Measurements from ENCODE around the gene IFNGR1. TPM values are rescaled to one million over a fixed set of nuclear protein-coding genes. Genes with fewer than 3 reads are reported as not detected.

Gene IFNGR1
- total RNA-seq, 1 donor from 2014 or later: 25.4 TPM

DNA sequence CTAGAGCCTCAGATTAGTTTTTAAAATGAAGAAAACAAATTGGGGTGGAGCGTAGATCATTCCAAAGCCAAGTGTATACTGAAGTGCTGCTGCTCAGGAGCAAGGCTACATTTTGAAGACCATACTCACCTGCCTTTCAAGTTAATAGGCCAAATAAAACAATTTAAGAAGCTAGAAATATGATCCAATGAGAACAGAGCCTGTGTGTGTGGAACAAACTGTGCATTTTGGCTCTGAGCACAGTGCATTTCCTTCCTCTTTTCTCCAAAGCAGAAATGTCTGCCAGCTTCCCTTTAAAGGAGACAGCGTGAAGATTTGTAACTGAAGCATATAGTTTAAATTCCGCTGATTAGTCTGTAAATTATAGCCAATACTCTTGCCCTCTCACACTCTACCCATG is 3.2 kb upstream of the IFNGR1 start:
- peaks cover 21% of the 10 kb centered on the region for H3K4me1 Mint-ChIP-seq
- no peak overlapping the region for H3K27ac Mint-ChIP-seq
- DNase-seq (ENCODE audit: low spot score in 2 of 2, unreplicated experiment in 2 of 2): no peak
- no peak overlapping the region for H3K4me3 Mint-ChIP-seq
- no peak for TF ChIP-seq CTCF (IDR thresholded peaks at IDR 0.05; ENCODE audit: unreplicated experiment)
- no peaks in the 10 kb centered on the region for H3K9me3 Mint-ChIP-seq
- H3K27me3 Mint-ChIP-seq (ENCODE audit: low read depth): no peaks in the 10 kb centered on the region
- no peaks in the 10 kb centered on the region for H3K36me3 Mint-ChIP-seq

- Mint-ChIP-seq H3K9me3 (no peaks in the 10 kb centered on the region), H3K4me1 (peaks cover 31% of the 10 kb centered on the region), H3K27me3 (ENCODE audit: low read depth) (no peaks in the 10 kb centered on the region), H3K36me3 (no peaks in the 10 kb centered on the region), H3K4me3 (peak overlapping the region; percentile 92), H3K27ac (peak overlapping the region; percentile 95)
- no peak for DNase-seq (ENCODE audit: low spot score in 2 of 2, unreplicated experiment in 2 of 2)
- no peak for TF ChIP-seq CTCF (IDR thresholded peaks at IDR 0.05; ENCODE audit: unreplicated experiment)
Observed at GRCh38 chr6:137219664-137220252, 573 bp upstream of the IFNGR1 start.

- peaks cover 3% of the 10 kb centered on the region for H3K36me3 Mint-ChIP-seq
- H3K27ac Mint-ChIP-seq: peak overlapping the region; percentile 94
- no peaks in the 10 kb centered on the region for H3K27me3 Mint-ChIP-seq (ENCODE audit: low read depth)
- DNase-seq (ENCODE audit: low spot score in 2 of 2, unreplicated experiment in 2 of 2): no peak
- H3K4me3 Mint-ChIP-seq: peak overlapping the region; percentile 92
- H3K4me1 Mint-ChIP-seq: peaks cover 39% of the 10 kb centered on the region
- no peak for TF ChIP-seq CTCF (IDR thresholded peaks at IDR 0.05; ENCODE audit: unreplicated experiment)
- no peaks in the 10 kb centered on the region for H3K9me3 Mint-ChIP-seq
Observed at GRCh38 chr6:137218473-137218916, 690 bp downstream of the IFNGR1 start.

DNA sequence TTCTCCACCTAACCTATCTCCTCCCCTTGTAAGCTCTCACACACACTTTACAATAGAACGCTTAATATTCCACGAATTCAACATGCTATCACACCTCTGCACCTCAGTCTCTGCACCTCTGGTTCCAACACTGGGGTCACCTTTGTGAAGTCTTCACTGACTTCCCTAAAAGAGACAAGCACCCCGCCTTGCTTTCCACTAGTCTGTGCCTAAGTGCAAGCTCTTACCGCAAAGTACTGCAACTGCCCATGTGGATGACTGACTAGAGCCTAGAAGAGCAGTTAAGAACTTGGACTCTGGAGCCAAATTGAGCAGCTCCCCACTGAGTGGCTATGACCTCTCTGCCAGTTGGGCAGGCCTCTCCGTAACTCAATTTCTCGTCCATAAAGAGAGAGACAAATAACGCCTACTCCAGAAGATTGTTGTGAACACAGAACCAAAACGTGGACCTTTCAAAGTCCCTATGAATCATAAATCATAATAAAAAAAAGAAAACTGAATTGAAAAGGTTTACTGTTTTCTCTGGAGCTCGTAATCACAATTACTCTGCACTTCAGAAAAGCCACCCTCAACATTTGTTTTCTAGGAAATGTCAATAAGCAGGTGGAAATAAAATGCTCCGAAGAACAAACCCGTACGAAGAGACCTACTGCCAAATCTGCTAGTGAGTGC is 1.2 kb downstream of the IFNGR1 start:
- Mint-ChIP-seq H3K27me3 (ENCODE audit: low read depth) (no peaks in the 10 kb centered on the region), H3K9me3 (peaks cover 4% of the 10 kb centered on the region), H3K4me3 (peak overlapping the region; percentile 92), H3K4me1 (peaks cover 43% of the 10 kb centered on the region), H3K27ac (peak overlapping the region; percentile 94), H3K36me3 (peaks cover 7% of the 10 kb centered on the region)
- no peak for TF ChIP-seq CTCF (IDR thresholded peaks at IDR 0.05; ENCODE audit: unreplicated experiment)
- no peak for DNase-seq (ENCODE audit: low spot score in 2 of 2, unreplicated experiment in 2 of 2)

- Mint-ChIP-seq H3K27ac (no peak overlapping the region), H3K9me3 (peaks cover 7% of the 10 kb centered on the region), H3K36me3 (peaks cover 9% of the 10 kb centered on the region), H3K27me3 (ENCODE audit: low read depth) (no peaks in the 10 kb centered on the region), H3K4me1 (peaks cover 43% of the 10 kb centered on the region), H3K4me3 (no peak overlapping the region)
- TF ChIP-seq CTCF (IDR thresholded peaks at IDR 0.05; ENCODE audit: unreplicated experiment): no peak
- no peak for DNase-seq (ENCODE audit: low spot score in 2 of 2, unreplicated experiment in 2 of 2)
Observed at GRCh38 chr6:137216875-137217553, 2.2 kb downstream of the IFNGR1 start.

All from mesothelial cell of epicardium (in vitro differentiated cells).